MCF 10A (cell line): ENCODE data around the gene MAP2K7. TPM values are rescaled to one million over a fixed set of nuclear protein-coding genes. Genes with fewer than 3 reads are reported as not detected.

ENCODE experiments used
- BruUV-seq: library from RNA; stranded (reverse); fragments of 400-500 nt; replicated peaks from 2 replicates; lab custom pipeline; 2021; lab: Mats Ljungman, UMichigan
- CTCF ChIA-PET: fragments of 300-600 bp; sonication (Branson Sonifier 250); formaldehyde crosslinking; extraction: SDS; loops from one replicate; lab custom pipeline; 2021; ENCODE audit warnings: antibody characterized with exemption, inconsistent platforms; lab: Yijun Ruan, JAX
- POLR2A ChIA-PET: fragments of 300-600, 350-650 bp; sonication (Branson Sonifier 250); formaldehyde crosslinking; extraction: SDS; loops from one replicate; lab custom pipeline; 2020; ENCODE audit warnings: antibody characterized with exemption, inconsistent platforms; lab: Yijun Ruan, JAX
- DNase-seq: peaks from one replicate; pipeline ENCODE4 v3.0.0-alpha.2; 2018; ENCODE audit not compliant: unreplicated experiment
- H3K27ac Mint-ChIP-seq: one replicate; pipeline ENCODE4 v1.8.0; 2022; ENCODE audit warnings: mild to moderate bottlenecking, low read depth, mixed read lengths; ENCODE audit not compliant: unreplicated experiment
- H3K27me3 Mint-ChIP-seq: one replicate; pipeline ENCODE4 v1.8.0; 2022; ENCODE audit warnings: mixed read lengths; ENCODE audit not compliant: insufficient read depth, unreplicated experiment
- H3K36me3 Mint-ChIP-seq: one replicate; pipeline ENCODE4 v1.8.0; 2022; ENCODE audit warnings: mild to moderate bottlenecking, moderate library complexity, mixed read lengths; ENCODE audit not compliant: insufficient read depth, unreplicated experiment
- H3K4me1 Mint-ChIP-seq: one replicate; pipeline ENCODE4 v1.8.0; 2022; ENCODE audit warnings: mixed read lengths; ENCODE audit not compliant: insufficient read depth, unreplicated experiment
- H3K4me3 Mint-ChIP-seq: one replicate; pipeline ENCODE4 v1.8.0; 2022; ENCODE audit warnings: mild to moderate bottlenecking, moderate library complexity, mixed read lengths; ENCODE audit not compliant: unreplicated experiment
- H3K9me3 Mint-ChIP-seq: one replicate; pipeline ENCODE4 v1.8.0; 2022; ENCODE audit warnings: mixed read lengths; ENCODE audit not compliant: unreplicated experiment
- CTCF ChIP-seq: fragments of 200-600 bp; IDR thresholded peaks from one replicate; pipeline ENCODE4 v1.8.0; 2022; ENCODE audit warnings: antibody characterized with exemption, mild to moderate bottlenecking; ENCODE audit not compliant: unreplicated experiment
- intact Hi-C: fragments of 100-400 bp; cut with micrococcal nuclease; formaldehyde crosslinking; loops from 2 replicates; pipeline ENCODE4 v1.14.1; 2022
- total RNA-seq: library from RNA; stranded (reverse); gene quantifications from 2 replicates; pipeline ENCODE4 v1.2.3, GENCODE V29; 2022

The MAP2K7 gene
- total RNA-seq, 1 experiment from 2014 or later: 36.3 TPM

GRCh38 chr19:7924241-7924640 lies 20.6 kb downstream of the MAP2K7 start:
- Mint-ChIP-seq H3K4me1 (peaks cover 31% of the 10 kb centered on the region), H3K27me3 (no peaks in the 10 kb centered on the region), H3K27ac (no peak overlapping the region), H3K36me3 (peaks cover 50% of the 10 kb centered on the region), H3K9me3 (no peaks in the 10 kb centered on the region), H3K4me3 (peak overlapping the region; percentile 71)
- POLR2A ChIA-PET: interaction anchor here (0.8 kb wide), 1 partner anchor 294 kb away, joined by 3 read pairs; no protein-coding TSS in a partner anchor
- intact Hi-C loops: loop anchor here (5.0 kb wide), 1 partner anchor 57 kb away; no protein-coding TSS in a partner anchor
- CTCF ChIA-PET: interaction anchor here (0.6 to 0.7 kb wide), 2 partner anchors 23 to 36 kb away, joined by 3 read pairs; partner anchors contain the start of gene LRRC8E
- no TSS peak for BruUV-seq
- TF ChIP-seq CTCF: no peak
- DNase-seq: no peak

- Mint-ChIP-seq H3K36me3 (peaks cover 51% of the 10 kb centered on the region), H3K27ac (no peak overlapping the region), H3K27me3 (no peaks in the 10 kb centered on the region), H3K4me3 (peak overlapping the region; percentile 71), H3K9me3 (no peaks in the 10 kb centered on the region), H3K4me1 (peaks cover 29% of the 10 kb centered on the region)
- CTCF ChIA-PET: no interaction called here
- TF ChIP-seq CTCF: no peak
- intact Hi-C loops: loop anchor here (5.0 kb wide), 1 partner anchor 57 kb away; no protein-coding TSS in a partner anchor
- no peak for DNase-seq
- BruUV-seq: no TSS peak
- POLR2A ChIA-PET: interaction anchor here (0.8 kb wide), 1 partner anchor 295 kb away, joined by 3 read pairs; no protein-coding TSS in a partner anchor
These were observed 21.0 kb downstream of the MAP2K7 start for GRCh38 chr19:7924651-7925170.

- no TSS peak for BruUV-seq
- H3K36me3 Mint-ChIP-seq: peaks cover 57% of the 10 kb centered on the region
- intact Hi-C loops: no loop called here
- no peaks in the 10 kb centered on the region for H3K9me3 Mint-ChIP-seq
- ChIA-PET CTCF (no interaction called here), POLR2A (no interaction called here)
- peak overlapping the region; percentile 71 for H3K4me3 Mint-ChIP-seq
- no peak overlapping the region for H3K27ac Mint-ChIP-seq
- H3K4me1 Mint-ChIP-seq: peaks cover 25% of the 10 kb centered on the region
- peak; percentile 58 for DNase-seq
- peak; percentile 87 for TF ChIP-seq CTCF
- no peaks in the 10 kb centered on the region for H3K27me3 Mint-ChIP-seq
These were observed 21.6 kb downstream of the MAP2K7 start for GRCh38 chr19:7925171-7925851.

- H3K36me3 Mint-ChIP-seq: peaks cover 64% of the 10 kb centered on the region
- peaks cover 19% of the 10 kb centered on the region for H3K4me1 Mint-ChIP-seq
- no peaks in the 10 kb centered on the region for H3K27me3 Mint-ChIP-seq
- peak; percentile 56 for DNase-seq
- H3K4me3 Mint-ChIP-seq: peak within 1 kb of the TSS; percentile 71
- ChIA-PET CTCF (interaction anchor here (0.5 to 1.7 kb wide), 4 partner anchors 28 to 76 kb away, joined by 3 to 4 read pairs (median 3); no protein-coding TSS in a partner anchor), POLR2A (interaction anchor here (0.6 to 5.2 kb wide), 2 partner anchors 17 kb away, joined by 3 to 56 read pairs; partner anchors contain the start of gene TIMM44)
- TF ChIP-seq CTCF: no peak
- H3K27ac Mint-ChIP-seq: no peak within 1 kb of the TSS
- no peaks in the 10 kb centered on the region for H3K9me3 Mint-ChIP-seq
- no TSS peak for BruUV-seq
- intact Hi-C loops: no loop called here
These were observed 22.5 kb downstream of the MAP2K7 start, which contains the start of gene CTXN1 for GRCh38 chr19:7926021-7926726. CTXN1 (minus strand) TSS chr19:7926135; CDS start chr19:7925538, 597 bp downstream.
